ENCODE data around the gene CCDC82. TPM values are rescaled to one million over a fixed set of nuclear protein-coding genes. Genes with fewer than 3 reads are reported as not detected.

The CCDC82 gene
- total RNA-seq, 1 donor from 2014 or later, result 26.2 TPM

- Histone ChIP-seq H3K4me1 (ENCODE audit: insufficient read depth, low read length) (peaks cover 56% of the 10 kb centered on the region), H3K9ac (ENCODE audit: low read length) (peak overlapping the region; percentile 32), H4K20me1 (ENCODE audit: insufficient read depth, low read length) (peaks cover 15% of the 10 kb centered on the region), H2AFZ (ENCODE audit: low read depth, low read length) (no peak overlapping the region), H3K4me2 (ENCODE audit: low read length) (peak overlapping the region; percentile 29), H3K79me2 (ENCODE audit: insufficient read depth, low read length) (peaks cover 79% of the 10 kb centered on the region), H3K27ac (ENCODE audit: low read depth, low read length) (peak overlapping the region; percentile 60), H3K9me3 (ENCODE audit: insufficient read depth, low read depth, low read length) (no peaks in the 10 kb centered on the region), H3K4me3 (ENCODE audit: insufficient read depth, low read depth, low read length) (no peak overlapping the region), H3K27me3 (ENCODE audit: insufficient read depth, low read length) (no peaks in the 10 kb centered on the region), H3K36me3 (ENCODE audit: insufficient read depth, low read length) (no peaks in the 10 kb centered on the region)
- FAIRE-seq (no peak), DNase-seq (ENCODE audit: low read depth) (no peak)
- peak overlapping the region; percentile 64 for H3K27ac Mint-ChIP-seq (ENCODE audit: unreplicated experiment)
- H3K4me3 Mint-ChIP-seq (ENCODE audit: unreplicated experiment), result no peak overlapping the region
- H3K27me3 Mint-ChIP-seq (ENCODE audit: low read depth, unreplicated experiment), result no peaks in the 10 kb centered on the region
- peaks cover 60% of the 10 kb centered on the region for H3K4me1 Mint-ChIP-seq (ENCODE audit: low read depth, unreplicated experiment)
- H3K9me3 Mint-ChIP-seq (ENCODE audit: unreplicated experiment), result no peaks in the 10 kb centered on the region
- TF ChIP-seq EZH2 (IDR thresholded peaks at IDR 0.05; ENCODE audit: insufficient read depth, low read length), result no peak
- TF ChIP-seq, protein P1, sequence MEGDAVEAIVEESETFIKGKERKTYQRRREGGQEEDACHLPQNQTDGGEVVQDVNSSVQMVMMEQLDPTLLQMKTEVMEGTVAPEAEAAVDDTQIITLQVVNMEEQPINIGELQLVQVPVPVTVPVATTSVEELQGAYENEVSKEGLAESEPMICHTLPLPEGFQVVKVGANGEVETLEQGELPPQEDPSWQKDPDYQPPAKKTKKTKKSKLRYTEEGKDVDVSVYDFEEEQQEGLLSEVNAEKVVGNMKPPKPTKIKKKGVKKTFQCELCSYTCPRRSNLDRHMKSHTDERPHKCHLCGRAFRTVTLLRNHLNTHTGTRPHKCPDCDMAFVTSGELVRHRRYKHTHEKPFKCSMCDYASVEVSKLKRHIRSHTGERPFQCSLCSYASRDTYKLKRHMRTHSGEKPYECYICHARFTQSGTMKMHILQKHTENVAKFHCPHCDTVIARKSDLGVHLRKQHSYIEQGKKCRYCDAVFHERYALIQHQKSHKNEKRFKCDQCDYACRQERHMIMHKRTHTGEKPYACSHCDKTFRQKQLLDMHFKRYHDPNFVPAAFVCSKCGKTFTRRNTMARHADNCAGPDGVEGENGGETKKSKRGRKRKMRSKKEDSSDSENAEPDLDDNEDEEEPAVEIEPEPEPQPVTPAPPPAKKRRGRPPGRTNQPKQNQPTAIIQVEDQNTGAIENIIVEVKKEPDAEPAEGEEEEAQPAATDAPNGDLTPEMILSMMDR (IDR thresholded peaks at IDR 0.05; ENCODE audit: insufficient read depth, low read depth, low read length), result no peak
- H3K36me3 Mint-ChIP-seq (ENCODE audit: low read depth, unreplicated experiment), result no peaks in the 10 kb centered on the region
Measured at GRCh38 chr11:96303980-96304379, 85.7 kb downstream of the CCDC82 start.

DNA sequence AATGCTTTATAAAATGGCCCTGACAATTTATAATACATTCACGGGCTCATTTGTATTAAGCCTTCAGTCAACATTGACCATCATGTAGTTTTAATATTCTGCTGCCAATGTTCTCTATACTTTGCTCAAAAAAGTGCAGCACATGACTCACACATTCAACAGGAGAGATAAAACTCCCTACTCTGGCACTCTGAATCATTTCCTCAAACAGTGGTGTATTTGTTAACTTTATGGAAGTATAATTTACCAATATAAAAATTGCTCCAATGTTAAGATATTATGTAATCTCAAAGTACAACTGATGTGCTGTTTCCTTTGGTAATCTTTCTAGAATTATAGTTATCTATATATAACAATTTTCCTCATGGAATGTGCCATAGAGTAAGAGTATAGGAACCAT is 86.6 kb downstream of the CCDC82 start:
- no peak overlapping the region for H3K4me3 ChIP-seq (ENCODE audit: insufficient read depth, low read depth, low read length)
- H2AFZ ChIP-seq (ENCODE audit: low read depth, low read length), result no peak overlapping the region
- peaks cover 47% of the 10 kb centered on the region for H3K4me1 ChIP-seq (ENCODE audit: insufficient read depth, low read length)
- no peaks in the 10 kb centered on the region for H3K9me3 ChIP-seq (ENCODE audit: insufficient read depth, low read depth, low read length)
- H3K27me3 ChIP-seq (ENCODE audit: insufficient read depth, low read length), result no peaks in the 10 kb centered on the region
- Mint-ChIP-seq H3K27ac (ENCODE audit: unreplicated experiment) (peak overlapping the region; percentile 64), H3K4me3 (ENCODE audit: unreplicated experiment) (no peak overlapping the region), H3K36me3 (ENCODE audit: low read depth, unreplicated experiment) (no peaks in the 10 kb centered on the region), H3K9me3 (ENCODE audit: unreplicated experiment) (no peaks in the 10 kb centered on the region), H3K27me3 (ENCODE audit: low read depth, unreplicated experiment) (no peaks in the 10 kb centered on the region), H3K4me1 (ENCODE audit: low read depth, unreplicated experiment) (peaks cover 54% of the 10 kb centered on the region)
- H3K4me2 ChIP-seq (ENCODE audit: low read length), result peak overlapping the region; percentile 65
- FAIRE-seq (peak; percentile 13), DNase-seq (ENCODE audit: low read depth) (peak; percentile 77)
- H3K27ac ChIP-seq (ENCODE audit: low read depth, low read length), result peak overlapping the region; percentile 60
- no peaks in the 10 kb centered on the region for H3K36me3 ChIP-seq (ENCODE audit: insufficient read depth, low read length)
- H3K79me2 ChIP-seq (ENCODE audit: insufficient read depth, low read length), result peaks cover 74% of the 10 kb centered on the region
- no peak overlapping the region for H3K9ac ChIP-seq (ENCODE audit: low read length)
- TF ChIP-seq, protein P1 (IDR thresholded peaks at IDR 0.05; ENCODE audit: insufficient read depth, low read depth, low read length), result no peak
- no peak for TF ChIP-seq EZH2 (IDR thresholded peaks at IDR 0.05; ENCODE audit: insufficient read depth, low read length)
- peaks cover 15% of the 10 kb centered on the region for H4K20me1 ChIP-seq (ENCODE audit: insufficient read depth, low read length)

Small RNAs within 50 kb of the gene (microRNA-seq; reads per million reads assigned to microRNA genes)
- gene MIR1260B, result 1.6 reads per million

Other genes with a start within 250 kb of the CCDC82 start
- gene MAML2, start 46.7 kb downstream of the CCDC82 start, total RNA-seq, result 27.1 and 27.4 TPM in 2 replicates
- 13.4 and 13.9 TPM in 2 replicates for gene JRKL, start 101 bp upstream of the CCDC82 start, total RNA-seq